HepG2 (cell line): ENCODE results near the gene FAF1. TPM values are rescaled to one million over a fixed set of nuclear protein-coding genes. Genes with fewer than 3 reads are reported as not detected.

ENCODE experiments used
- ATAC-seq: fragments of 200-7000 bp; cut with Tn5 transposase; 3 replicates; pipeline ENCODE4 v1.9.1; 2020; ENCODE audit warnings: mild to moderate bottlenecking, moderate library complexity
- BruUV-seq: library from RNA; stranded (reverse); fragments of 400-500 nt; replicated peaks from 2 replicates; lab custom pipeline; 2021; lab: Mats Ljungman, UMichigan
- CTCF ChIA-PET: fragments of 300-600 bp; formaldehyde crosslinking; extraction: SDS; loops from one replicate; lab custom pipeline; 2021; ENCODE audit warnings: low total read pairs, inconsistent platforms, low intra/inter-chr PET ratio; lab: Yijun Ruan, JAX
- POLR2A ChIA-PET: fragments of 350-600 bp; sonication (Branson Sonifier 250); formaldehyde crosslinking; loops from one replicate; lab custom pipeline; 2020; ENCODE audit warnings: antibody characterized with exemption, inconsistent platforms; lab: Yijun Ruan, JAX
- DNase-seq: peaks from one replicate; pipeline ENCODE4 v3.0.0-alpha.2; 2015; ENCODE audit warnings: low spot score
- FAIRE-seq: peaks from 3 replicates; lab custom pipeline; 2011; peaks lifted over from hg19 to GRCh38; lab: Jason Lieb, UNC
- H2AFZ ChIP-seq: one replicate; pipeline ENCODE4 v1.6.1; 2011; ENCODE audit warnings: low read length, inconsistent platforms
- H3K27ac ChIP-seq: fragments of 300-600 bp; 3 replicates; pipeline ENCODE4 v1.8.0; 2011; ENCODE audit warnings: mixed run types, mild to moderate bottlenecking, mixed read lengths, low read length, inconsistent platforms; ENCODE audit not compliant: insufficient read depth; ENCODE audit errors: extremely low read length
- H3K27me3 ChIP-seq, 2 experiments: fragments of 200-600 bp in 1 of 2; 2 replicates in 1 of 2; 3 replicates in 1 of 2; pipeline versions ENCODE4 v1.6.0 to v1.8.0; 2011; ENCODE audit warnings: low read length in 2 of 2, mild to moderate bottlenecking in 2 of 2, moderate library complexity in 2 of 2, inconsistent platforms in 1 of 2; ENCODE audit not compliant: insufficient read depth in 2 of 2, control insufficient read depth in 1 of 2
- H3K36me3 ChIP-seq, 2 experiments: fragments of 200-600 bp in 1 of 2; replicated peaks in 1 of 2; 2 replicates in 1 of 2; 3 replicates in 1 of 2; pipeline versions ENCODE4 v1.5.1 to v1.8.0; 2011; ENCODE audit warnings: low read length in 2 of 2, inconsistent platforms in 1 of 2; ENCODE audit not compliant: insufficient read depth in 2 of 2, control insufficient read depth in 1 of 2
- H3K4me1 ChIP-seq: 2 replicates; pipeline ENCODE4 v1.5.1; 2012; ENCODE audit warnings: low read length, inconsistent platforms; ENCODE audit not compliant: insufficient read depth
- H3K4me2 ChIP-seq: 2 replicates; pipeline ENCODE4 v1.6.0; 2011; ENCODE audit warnings: low read depth, low read length, inconsistent platforms
- H3K4me3 ChIP-seq, 3 experiments: fragments of 200-600 bp in 1 of 3; sonication (generic), shearing (Covaris generic) in 1 of 3; replicated peaks in 1 of 3; 2 replicates each; pipeline ENCODE4 v1.5.1; 2011 to 2016; ENCODE audit warnings: low read length in 3 of 3, inconsistent platforms in 2 of 3, low read depth in 2 of 3, mild to moderate bottlenecking in 2 of 3, control low read depth in 1 of 3, mixed read lengths in 1 of 3; ENCODE audit not compliant: insufficient read depth in 1 of 3
- H3K79me2 ChIP-seq: one replicate; pipeline ENCODE4 v1.6.1; 2011; ENCODE audit warnings: low read length, inconsistent platforms; ENCODE audit not compliant: insufficient read depth
- H3K9ac ChIP-seq: 2 replicates; pipeline ENCODE4 v1.6.0; 2011; ENCODE audit warnings: mild to moderate bottlenecking, low read depth, low read length, inconsistent platforms; ENCODE audit not compliant: insufficient read depth
- H3K9me3 ChIP-seq: 2 replicates; pipeline ENCODE4 v1.5.1; 2012; ENCODE audit warnings: mild to moderate bottlenecking, low read length
- H4K20me1 ChIP-seq: 2 replicates; pipeline ENCODE4 v1.6.0; 2011; ENCODE audit warnings: inconsistent platforms, mild to moderate bottlenecking, low read length, moderate library complexity; ENCODE audit not compliant: insufficient read depth
- HNRNPLL ChIP-seq: fragments of 200-400 bp; formaldehyde crosslinking; IDR thresholded peaks from 2 replicates; pipeline ENCODE4 v1.6.1; 2017; ENCODE audit warnings: mild to moderate bottlenecking, low read depth, low read length; ENCODE audit not compliant: poor library complexity, severe bottlenecking
- KDM5A ChIP-seq: fragments of 200-600 bp; sonication (generic); IDR thresholded peaks from 2 replicates; pipeline ENCODE4 v1.7.0; 2018; ENCODE audit warnings: antibody characterized with exemption, mild to moderate bottlenecking, low read length, borderline replicate concordance
- NFIC ChIP-seq: IDR thresholded peaks from 2 replicates; pipeline ENCODE4 v1.6.1; 2012; ENCODE audit warnings: mild to moderate bottlenecking, low read length, inconsistent platforms
- POLR2AphosphoS2 ChIP-seq: IDR thresholded peaks from 2 replicates; pipeline ENCODE4 v1.6.1; 2011; ENCODE audit warnings: low read depth, low read length, improper control_type of control experiment
- RBFOX2 ChIP-seq: fragments of 200-400 bp; formaldehyde crosslinking; IDR thresholded peaks from 2 replicates; pipeline ENCODE4 v1.6.1; 2017; ENCODE audit warnings: low read depth, mild to moderate bottlenecking, low read length
- RFX1 ChIP-seq: fragments of 450-650 bp; IDR thresholded peaks from 2 replicates; pipeline ENCODE4 v1.6.1; 2017
- SSRP1 ChIP-seq: IDR thresholded peaks from 2 replicates; pipeline ENCODE4 v1.6.1; 2016; ENCODE audit warnings: control low read depth
- ZFP41 ChIP-seq: sonication (generic); formaldehyde crosslinking; IDR thresholded peaks from 2 replicates; pipeline ENCODE4 v1.4.0; 2020; ENCODE audit warnings: mild to moderate bottlenecking, missing genetic modification reagents, borderline replicate concordance
- ZNF558 ChIP-seq: sonication (generic); formaldehyde crosslinking; IDR thresholded peaks from 2 replicates; pipeline ENCODE4 v1.9.0; 2022; ENCODE audit warnings: mild to moderate bottlenecking, missing genetic modification reagents, borderline replicate concordance
- WGBS: methylation state at CpG from one replicate; pipeline ENCODE4 v1.1.6; 2017; ENCODE audit warnings: low lambda C conversion rate; 5-methylcytosine and 5-hydroxymethylcytosine counted together
- in situ Hi-C: cut with HindIII; loops from 2 replicates; pipeline ENCODE4 v1.10.0; 2017; ENCODE audit warnings: low pct_unique_long_range_greater_than_20kb; ENCODE audit not compliant: extremely low pct_ligation_motif_present
- intact Hi-C: fragments of 100-400 bp; cut with micrococcal nuclease; formaldehyde crosslinking; loops from one replicate; pipeline ENCODE4 v1.10.0; 2022; ENCODE audit not compliant: unreplicated experiment
- polyA plus RNA-seq, 8 experiments: library from polyadenylated mRNA; depleted of rRNA in 3 of 8; stranded (reverse) in 7 of 8; unstranded in 1 of 8; fragments of >200 nt; fragmentation: Illumina TruSeq in 4 of 8; extraction: Trizol in 4 of 8; gene quantifications; 2 replicates each; pipeline versions ENCODE4 v1.2.1 to v1.2.3, GENCODE V29; 2011 to 2016; ENCODE audit warnings: low read depth in 4 of 8, missing spikeins in 1 of 8, mixed read lengths in 1 of 8; ENCODE audit not compliant: insufficient read depth in 1 of 8
- total RNA-seq, 5 experiments: library from RNA; depleted of rRNA; stranded (reverse); fragments of >200 nt; fragmentation: Illumina TruSeq; extraction: Trizol; gene quantifications; 2 replicates each; pipeline ENCODE4 v1.2.3, GENCODE V29; 2016; ENCODE audit warnings: low read depth in 1 of 5
- TF ChIP-seq, protein P1 (sequence below): sonication (generic); formaldehyde crosslinking; IDR thresholded peaks from 2 replicates; pipeline ENCODE4 v1.4.0; 2020; ENCODE audit warnings: mild to moderate bottlenecking, missing genetic modification reagents
- TF ChIP-seq, protein P2 (sequence below): sonication (generic); formaldehyde crosslinking; IDR thresholded peaks from 2 replicates; pipeline ENCODE4 v1.8.0; 2022; ENCODE audit warnings: mild to moderate bottlenecking, missing genetic modification reagents, borderline replicate concordance
- TF ChIP-seq, protein P3 (sequence below): sonication (generic); formaldehyde crosslinking; IDR thresholded peaks from 2 replicates; pipeline ENCODE4 v1.8.1; 2023; ENCODE audit warnings: missing genetic modification reagents, mild to moderate bottlenecking, borderline replicate concordance

The FAF1 gene
- total and polyA plus RNA-seq, 2 of the 13 experiments (the other 11 are each of a cell fraction or from before 2014, with no cell fraction given): 19.4 to 63.3 TPM

DNA sequence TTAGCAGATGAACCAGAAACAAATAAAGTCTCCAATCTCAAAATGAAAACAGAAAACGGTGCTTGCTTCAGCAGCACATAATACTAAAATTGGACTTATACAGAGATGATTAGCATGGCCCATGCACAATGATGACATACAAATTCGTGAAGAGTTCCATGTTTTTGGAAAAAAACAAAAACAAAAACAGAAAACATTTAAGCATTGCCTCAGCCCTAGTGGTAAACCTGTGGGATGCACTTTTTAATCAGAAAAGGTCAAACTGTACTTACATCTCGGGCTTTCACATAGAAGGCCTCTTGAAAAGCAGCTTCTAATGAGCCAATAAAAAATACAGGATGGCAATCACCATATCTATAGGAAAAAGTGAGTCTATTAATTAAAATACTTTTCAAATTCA is 377.7 kb downstream of the FAF1 start:
- Histone ChIP-seq H3K79me2 (no peaks in the 10 kb centered on the region), H3K9ac (no peak overlapping the region), H4K20me1 (no peaks in the 10 kb centered on the region), H3K4me3 (no peak overlapping the region), H3K36me3 (peaks cover 0 to 26% of the 10 kb centered on the region in 2 experiments; a peak in 1 of 5 replicates), H3K4me1 (no peaks in the 10 kb centered on the region), H3K27me3 (no peaks in the 10 kb centered on the region), H3K4me2 (no peak overlapping the region), H3K27ac (no peak overlapping the region), H3K9me3 (no peaks in the 10 kb centered on the region), H2AFZ (no peak overlapping the region)
- FAIRE-seq: no peak
- intact Hi-C loops: no loop called here
- no peak for DNase-seq
- WGBS: 91% methylated on average over 3 of the region's 3 CpGs
- ChIA-PET POLR2A (no interaction called here), CTCF (no interaction called here)
- no peak for ATAC-seq
- BruUV-seq: no TSS peak
- in situ Hi-C loops: no loop called here
- no peak for TF ChIP-seq ZFP41
- TF ChIP-seq, protein P1, sequence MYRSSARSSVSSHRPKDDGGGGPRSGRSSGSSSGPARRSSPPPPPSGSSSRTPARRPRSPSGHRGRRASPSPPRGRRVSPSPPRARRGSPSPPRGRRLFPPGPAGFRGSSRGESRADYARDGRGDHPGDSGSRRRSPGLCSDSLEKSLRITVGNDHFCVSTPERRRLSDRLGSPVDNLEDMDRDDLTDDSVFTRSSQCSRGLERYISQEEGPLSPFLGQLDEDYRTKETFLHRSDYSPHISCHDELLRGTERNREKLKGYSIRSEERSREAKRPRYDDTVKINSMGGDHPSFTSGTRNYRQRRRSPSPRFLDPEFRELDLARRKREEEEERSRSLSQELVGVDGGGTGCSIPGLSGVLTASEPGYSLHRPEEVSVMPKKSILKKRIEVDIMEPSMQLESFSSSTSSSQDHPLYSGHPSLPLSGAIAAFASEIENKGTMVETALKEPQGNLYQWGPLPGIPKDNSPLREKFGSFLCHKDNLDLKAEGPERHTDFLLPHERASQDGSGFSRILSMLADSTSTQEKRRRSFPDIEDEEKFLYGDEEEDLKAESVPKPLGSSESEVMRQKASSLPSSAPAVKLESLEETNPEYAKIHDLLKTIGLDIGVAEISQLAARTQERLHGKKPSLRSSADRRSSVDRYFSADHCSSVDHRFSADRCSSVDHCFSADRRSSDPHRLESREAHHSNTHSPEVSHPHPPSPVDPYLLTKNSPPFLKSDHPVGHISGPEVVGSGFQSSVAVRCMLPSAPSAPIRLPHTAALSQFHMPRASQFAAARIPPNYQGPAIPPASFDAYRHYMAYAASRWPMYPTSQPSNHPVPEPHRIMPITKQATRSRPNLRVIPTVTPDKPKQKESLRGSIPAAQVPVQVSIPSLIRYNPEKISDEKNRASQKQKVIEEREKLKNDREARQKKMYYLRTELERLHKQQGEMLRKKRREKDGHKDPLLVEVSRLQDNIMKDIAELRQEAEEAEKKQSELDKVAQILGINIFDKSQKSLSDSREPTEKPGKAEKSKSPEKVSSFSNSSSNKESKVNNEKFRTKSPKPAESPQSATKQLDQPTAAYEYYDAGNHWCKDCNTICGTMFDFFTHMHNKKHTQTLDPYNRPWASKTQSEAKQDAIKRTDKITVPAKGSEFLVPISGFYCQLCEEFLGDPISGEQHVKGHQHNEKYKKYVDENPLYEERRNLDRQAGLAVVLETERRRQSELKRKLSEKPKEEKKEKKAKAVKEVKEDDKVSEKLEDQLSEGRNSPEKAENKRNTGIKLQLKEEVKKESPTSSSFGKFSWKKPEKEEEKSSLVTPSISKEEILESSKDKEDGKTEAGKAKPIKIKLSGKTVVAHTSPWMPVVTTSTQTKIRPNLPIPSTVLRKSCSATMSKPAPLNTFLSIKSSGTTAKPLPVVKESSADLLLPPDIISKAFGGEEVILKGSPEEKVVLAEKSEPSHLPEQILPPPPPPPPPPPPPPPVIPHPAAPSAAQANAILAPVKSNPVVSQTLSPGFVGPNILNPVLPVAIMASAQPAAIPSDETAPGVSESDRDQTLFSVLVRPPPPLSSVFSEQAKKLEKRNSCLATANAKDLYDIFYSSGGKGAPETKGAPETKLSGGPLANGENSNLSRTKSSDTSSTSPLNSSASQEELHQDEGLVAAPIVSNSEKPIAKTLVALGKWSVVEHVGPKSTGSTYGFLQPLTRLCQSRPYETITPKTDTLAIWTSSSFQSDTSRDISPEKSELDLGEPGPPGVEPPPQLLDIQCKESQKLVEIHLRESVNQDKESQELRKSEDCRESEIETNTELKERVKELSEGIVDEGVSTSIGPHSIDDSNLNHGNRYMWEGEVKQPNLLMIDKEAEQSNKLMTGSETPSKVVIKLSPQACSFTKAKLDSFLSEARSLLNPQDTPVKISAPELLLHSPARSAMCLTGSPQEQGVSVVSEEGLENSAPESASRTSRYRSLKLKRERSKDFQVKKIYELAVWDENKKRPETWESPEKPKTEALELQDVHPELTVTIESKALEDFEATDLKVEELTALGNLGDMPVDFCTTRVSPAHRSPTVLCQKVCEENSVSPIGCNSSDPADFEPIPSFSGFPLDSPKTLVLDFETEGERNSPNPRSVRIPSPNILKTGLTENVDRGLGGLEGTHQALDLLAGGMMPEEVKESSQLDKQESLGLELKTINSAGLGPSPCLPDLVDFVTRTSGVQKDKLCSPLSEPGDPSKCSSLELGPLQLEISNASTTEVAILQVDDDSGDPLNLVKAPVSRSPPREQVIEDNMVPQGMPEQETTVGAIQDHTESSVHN (CRISPR knock-in tag): no peak
- TF ChIP-seq POLR2AphosphoS2: no peak
- no peak for TF ChIP-seq ZNF558
- TF ChIP-seq, protein P2, sequence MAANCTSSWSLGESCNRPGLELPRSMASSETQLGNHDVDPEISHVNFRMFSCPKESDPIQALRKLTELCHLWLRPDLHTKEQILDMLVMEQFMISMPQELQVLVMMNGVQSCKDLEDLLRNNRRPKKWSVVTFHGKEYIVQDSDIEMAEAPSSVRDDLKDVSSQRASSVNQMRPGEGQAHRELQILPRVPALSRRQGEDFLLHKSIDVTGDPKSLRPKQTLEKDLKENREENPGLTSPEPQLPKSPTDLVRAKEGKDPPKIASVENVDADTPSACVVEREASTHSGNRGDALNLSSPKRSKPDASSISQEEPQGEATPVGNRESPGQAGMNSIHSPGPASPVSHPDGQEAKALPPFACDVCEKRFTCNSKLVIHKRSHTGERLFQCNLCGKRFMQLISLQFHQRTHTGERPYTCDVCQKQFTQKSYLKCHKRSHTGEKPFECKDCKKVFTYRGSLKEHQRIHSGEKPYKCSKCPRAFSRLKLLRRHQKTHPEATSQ (CRISPR knock-in tag): no peak
- TF ChIP-seq HNRNPLL: no peak
- no peak for TF ChIP-seq KDM5A
- TF ChIP-seq SSRP1 (CRISPR knock-in tag): no peak
- TF ChIP-seq, protein P3, sequence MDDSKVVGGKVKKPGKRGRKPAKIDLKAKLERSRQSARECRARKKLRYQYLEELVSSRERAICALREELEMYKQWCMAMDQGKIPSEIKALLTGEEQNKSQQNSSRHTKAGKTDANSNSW: no peak
- TF ChIP-seq NFIC: no peak
- TF ChIP-seq RBFOX2: no peak
- TF ChIP-seq RFX1: no peak
